Fibroblast of lung (primary cell): Measurements from ENCODE around the gene SUV39H2.

Experiments used
- EZH2 ChIP-seq: IDR thresholded peaks from 2 replicates; pipeline ENCODE4 v1.5.1; 2012; ENCODE audit warnings: low read length, control low read depth, mild to moderate bottlenecking; ENCODE audit errors: missing control alignments
- TF ChIP-seq, protein P1 (sequence below), 2 donors: IDR thresholded peaks in 1 of 2; conservative IDR thresholded peaks in 1 of 2; 1 replicate in 1 of 2; 2 replicates in 1 of 2; pipeline ENCODE4 v1.5.1; 2011 to 2012; ENCODE audit warnings: low read length in 2 of 2, control low read depth in 1 of 2, inconsistent platforms in 1 of 2, low read depth in 1 of 2, mild to moderate bottlenecking in 1 of 2

DNA sequence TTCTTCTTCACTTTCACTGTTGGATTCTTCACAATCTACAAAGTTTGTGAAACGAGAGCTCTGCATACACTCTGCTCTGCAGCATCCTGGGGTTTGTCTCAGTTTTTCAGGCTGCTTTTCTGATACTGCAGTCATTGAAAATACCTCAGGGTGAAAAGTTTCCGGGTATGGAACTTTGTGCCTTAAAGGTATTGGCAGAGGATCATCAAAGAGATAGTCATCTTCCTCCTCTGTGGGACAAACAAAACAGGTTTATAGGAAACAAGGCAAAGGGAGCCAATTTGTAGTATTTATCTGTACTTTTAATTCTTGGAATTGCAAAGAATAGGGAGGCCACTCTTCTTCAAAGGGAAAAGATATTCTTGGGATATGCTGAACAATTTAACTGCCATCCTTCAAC lies 30.4 kb downstream of the SUV39H2 start:
- TF ChIP-seq EZH2 = no peak
- TF ChIP-seq, protein P1, sequence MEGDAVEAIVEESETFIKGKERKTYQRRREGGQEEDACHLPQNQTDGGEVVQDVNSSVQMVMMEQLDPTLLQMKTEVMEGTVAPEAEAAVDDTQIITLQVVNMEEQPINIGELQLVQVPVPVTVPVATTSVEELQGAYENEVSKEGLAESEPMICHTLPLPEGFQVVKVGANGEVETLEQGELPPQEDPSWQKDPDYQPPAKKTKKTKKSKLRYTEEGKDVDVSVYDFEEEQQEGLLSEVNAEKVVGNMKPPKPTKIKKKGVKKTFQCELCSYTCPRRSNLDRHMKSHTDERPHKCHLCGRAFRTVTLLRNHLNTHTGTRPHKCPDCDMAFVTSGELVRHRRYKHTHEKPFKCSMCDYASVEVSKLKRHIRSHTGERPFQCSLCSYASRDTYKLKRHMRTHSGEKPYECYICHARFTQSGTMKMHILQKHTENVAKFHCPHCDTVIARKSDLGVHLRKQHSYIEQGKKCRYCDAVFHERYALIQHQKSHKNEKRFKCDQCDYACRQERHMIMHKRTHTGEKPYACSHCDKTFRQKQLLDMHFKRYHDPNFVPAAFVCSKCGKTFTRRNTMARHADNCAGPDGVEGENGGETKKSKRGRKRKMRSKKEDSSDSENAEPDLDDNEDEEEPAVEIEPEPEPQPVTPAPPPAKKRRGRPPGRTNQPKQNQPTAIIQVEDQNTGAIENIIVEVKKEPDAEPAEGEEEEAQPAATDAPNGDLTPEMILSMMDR (conservative IDR thresholded peaks at IDR 0.05 in 1 of 2, IDR thresholded peaks at IDR 0.05 in 1 of 2; ENCODE audit: low read depth in 1 of 2, low read length in 2 of 2) = no peak
